GM12891 (cell line): ENCODE results near the gene LRRC75A.

Experiments used
- DNase-seq: peaks from one replicate; pipeline ENCODE4 v3.0.0; 2011; ENCODE audit warnings: low spot score; ENCODE audit not compliant: insufficient read length
- FAIRE-seq: peaks from 2 replicates; lab custom pipeline; 2011; peaks lifted over from hg19 to GRCh38; lab: Jason Lieb, UNC
- PAX5 ChIP-seq: IDR thresholded peaks from 2 replicates; pipeline ENCODE4 v1.6.1; 2011; ENCODE audit warnings: low read length, moderate library complexity, mild to moderate bottlenecking; ENCODE audit not compliant: insufficient read depth, severe bottlenecking
- POLR2A ChIP-seq: IDR thresholded peaks from 2 replicates; pipeline ENCODE4 v1.6.1; 2011; ENCODE audit warnings: low read depth, low read length, control low read depth
- POLR2AphosphoS5 ChIP-seq: IDR thresholded peaks from 2 replicates; pipeline ENCODE4 v1.6.1; 2011; ENCODE audit warnings: low read depth, low read length, control low read depth
- POU2F2 ChIP-seq: IDR thresholded peaks from 2 replicates; pipeline ENCODE4 v1.6.1; 2011; ENCODE audit warnings: low read depth, mild to moderate bottlenecking, control low read depth, low read length, moderate library complexity
- SPI1 ChIP-seq: IDR thresholded peaks from 2 replicates; pipeline ENCODE4 v1.6.1; 2011; ENCODE audit warnings: low read depth, low read length, control low read depth
- TAF1 ChIP-seq: IDR thresholded peaks from 2 replicates; pipeline ENCODE4 v1.6.1; 2011; ENCODE audit warnings: low read depth, low read length, control low read depth

The LRRC75A gene

DNA sequence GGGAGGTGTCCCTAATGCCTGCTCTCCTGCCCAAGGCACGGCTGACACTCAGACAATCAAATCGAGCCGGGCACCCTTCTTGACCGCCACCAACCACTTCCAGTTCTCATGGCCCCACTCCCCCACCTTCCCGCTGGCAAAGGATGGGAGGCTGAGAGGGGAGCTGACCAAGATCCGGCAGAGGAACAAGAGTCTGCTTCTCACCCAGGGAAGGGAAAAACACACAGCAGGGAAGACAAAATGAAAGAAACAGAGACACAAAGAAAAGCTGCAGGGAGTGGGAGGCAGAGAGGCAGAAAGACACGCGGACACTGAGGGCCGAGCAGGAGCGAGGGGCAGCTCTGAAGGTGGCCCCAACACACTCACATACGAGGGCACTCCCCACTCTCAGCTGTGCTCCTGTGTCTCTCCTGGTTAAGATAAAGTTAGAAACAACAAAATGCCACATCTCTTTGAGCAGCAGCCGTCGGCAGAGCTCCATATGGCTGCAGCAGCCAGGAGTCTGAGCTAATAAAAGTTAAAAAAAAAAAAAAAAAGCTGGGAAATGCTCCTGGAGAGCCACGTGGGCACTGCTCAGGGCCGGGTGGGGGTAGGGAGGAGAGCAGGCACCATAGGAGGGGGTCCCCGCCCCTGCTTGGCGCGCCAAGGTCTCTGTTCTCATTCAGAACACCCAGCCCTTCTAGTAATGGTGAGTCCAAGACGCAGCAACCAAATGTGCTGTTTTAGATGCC is 7.4 kb downstream of the LRRC75A start:
- no peak for FAIRE-seq
- DNase-seq, result no peak
- TF ChIP-seq SPI1 (no peak), TAF1 (no peak), POU2F2 (no peak), POLR2A (no peak), POLR2AphosphoS5 (no peak), PAX5 (no peak)

DNA sequence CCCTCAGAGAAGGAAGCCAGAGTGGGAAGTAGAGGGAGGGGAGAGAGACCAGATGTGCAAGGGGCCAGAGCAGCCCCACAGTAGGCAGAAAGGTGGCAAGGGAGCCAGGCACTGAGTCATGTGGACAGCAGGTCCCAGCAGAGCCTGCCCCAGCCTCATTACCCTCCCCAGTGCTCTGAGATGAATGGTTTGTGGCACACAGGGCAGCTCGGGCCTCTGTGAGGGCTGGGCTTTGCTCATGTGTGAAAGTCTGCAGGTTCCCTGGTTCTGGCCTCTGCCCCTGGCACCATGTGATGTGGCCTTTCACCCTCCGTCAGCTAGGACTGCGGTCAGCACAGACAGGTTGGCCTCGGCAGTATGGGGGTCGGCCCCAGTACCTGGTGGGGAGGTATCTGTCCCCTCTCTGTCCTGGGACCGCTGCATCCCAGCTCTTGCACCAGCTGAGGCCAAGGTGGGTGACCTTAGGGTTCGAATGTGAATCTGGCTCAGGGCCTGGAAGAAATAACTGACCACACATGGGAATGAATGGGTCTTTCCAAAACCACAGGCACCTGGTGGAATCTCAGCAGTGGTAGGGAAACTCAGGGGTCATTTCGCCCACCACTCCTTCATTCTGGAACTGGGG is 8.9 kb downstream of the LRRC75A start:
- FAIRE-seq, result no peak
- DNase-seq, result no peak

DNA sequence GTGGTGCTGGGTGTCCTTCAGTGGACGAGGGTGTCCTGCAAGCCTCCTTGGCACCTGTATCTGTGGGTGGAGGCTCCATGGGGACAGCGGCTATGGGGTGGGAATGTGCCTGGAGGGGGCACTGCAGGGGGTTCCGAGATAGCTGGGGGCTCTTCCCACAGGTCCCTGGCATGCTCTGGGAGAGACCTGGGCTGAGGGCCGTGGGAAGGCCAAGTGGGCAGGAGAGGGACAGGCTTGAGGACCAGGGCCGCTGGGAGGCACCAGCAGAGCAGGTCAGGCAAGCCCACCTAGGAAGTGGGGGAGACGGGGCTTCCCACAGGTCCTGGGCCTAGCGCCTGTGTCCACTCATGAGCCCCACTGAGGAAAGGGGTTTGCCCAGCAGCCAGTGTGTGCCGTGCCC is 9.7 kb downstream of the LRRC75A start:
- TF ChIP-seq SPI1 (no peak), POU2F2 (no peak), POLR2AphosphoS5 (no peak), PAX5 (no peak)
- DNase-seq, result no peak
- no peak for FAIRE-seq

More for the DNA sequence above, 8.9 kb downstream of the LRRC75A start:
- TF ChIP-seq POU2F2, result no peak
- TF ChIP-seq POLR2A, result no peak
- TF ChIP-seq SPI1, result no peak
- TF ChIP-seq POLR2AphosphoS5, result no peak
- TF ChIP-seq TAF1, result no peak
- TF ChIP-seq PAX5, result no peak

DNA sequence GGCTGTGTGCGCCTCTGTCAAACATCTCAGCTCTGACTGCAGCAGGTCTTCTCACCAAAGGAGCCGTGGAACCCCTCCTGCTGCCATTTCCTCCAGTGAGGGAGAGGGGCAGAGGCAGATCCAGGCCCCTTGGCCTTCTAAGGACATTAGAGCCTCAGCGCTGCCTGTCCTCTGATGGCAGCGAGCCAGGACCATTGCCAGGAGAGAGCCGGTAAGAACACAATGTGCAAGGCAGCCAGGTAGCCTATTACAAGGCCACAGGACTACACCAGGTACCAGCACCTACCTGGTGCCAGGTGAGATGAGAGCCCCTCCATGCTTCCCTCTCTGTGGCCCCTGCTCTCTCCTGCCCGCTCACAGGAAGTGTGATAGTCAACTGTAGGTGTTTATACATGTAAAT is 11.0 kb downstream of the LRRC75A start:
- DNase-seq (no peak), FAIRE-seq (no peak)
- TF ChIP-seq PAX5 (no peak), TAF1 (no peak), SPI1 (no peak), POU2F2 (no peak), POLR2AphosphoS5 (no peak), POLR2A (no peak)

DNA sequence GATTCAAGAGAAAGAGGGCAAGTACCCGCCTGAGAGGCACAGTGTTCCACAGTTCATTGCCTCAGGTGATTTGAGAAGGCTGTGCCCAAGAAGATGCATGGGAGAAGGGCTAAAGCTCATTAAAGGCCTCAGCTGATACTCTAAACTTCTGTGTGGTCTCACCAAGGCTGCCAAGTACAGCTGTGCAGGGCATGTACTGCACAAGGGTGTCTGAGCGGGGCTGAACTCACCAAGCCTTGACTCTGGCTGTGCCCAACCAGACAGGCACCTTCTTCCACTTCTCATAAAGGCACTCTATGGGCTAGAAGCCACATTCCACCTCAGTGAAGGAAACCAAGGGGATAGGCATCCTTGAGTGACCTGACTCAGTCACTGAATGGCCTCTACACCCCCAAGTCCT is 12.7 kb downstream of the LRRC75A start:
- no peak for TF ChIP-seq PAX5
- DNase-seq, result no peak
- FAIRE-seq, result no peak

DNA sequence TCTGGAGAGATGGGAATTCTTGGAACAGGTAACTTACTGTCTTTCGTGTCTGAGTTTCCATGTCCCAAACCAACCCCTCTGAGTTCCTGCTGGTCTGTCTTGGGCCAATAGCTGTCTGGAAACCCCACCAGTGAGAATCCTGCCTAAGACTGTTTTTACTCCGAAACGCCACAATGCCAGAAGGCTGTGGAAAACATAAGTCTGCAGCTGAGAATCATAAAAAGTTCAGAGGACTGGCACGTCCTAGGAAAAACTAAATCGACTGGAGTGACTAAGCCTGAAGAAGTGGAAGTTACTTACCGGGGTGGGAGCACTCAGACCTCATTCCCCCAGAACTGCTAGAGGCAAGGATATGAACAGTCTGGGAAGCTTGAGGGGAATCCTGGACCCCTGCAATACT is 13.3 kb downstream of the LRRC75A start:
- DNase-seq, result no peak
- TF ChIP-seq POLR2AphosphoS5 (no peak), PAX5 (no peak), SPI1 (no peak), POLR2A (no peak)
- no peak for FAIRE-seq

DNA sequence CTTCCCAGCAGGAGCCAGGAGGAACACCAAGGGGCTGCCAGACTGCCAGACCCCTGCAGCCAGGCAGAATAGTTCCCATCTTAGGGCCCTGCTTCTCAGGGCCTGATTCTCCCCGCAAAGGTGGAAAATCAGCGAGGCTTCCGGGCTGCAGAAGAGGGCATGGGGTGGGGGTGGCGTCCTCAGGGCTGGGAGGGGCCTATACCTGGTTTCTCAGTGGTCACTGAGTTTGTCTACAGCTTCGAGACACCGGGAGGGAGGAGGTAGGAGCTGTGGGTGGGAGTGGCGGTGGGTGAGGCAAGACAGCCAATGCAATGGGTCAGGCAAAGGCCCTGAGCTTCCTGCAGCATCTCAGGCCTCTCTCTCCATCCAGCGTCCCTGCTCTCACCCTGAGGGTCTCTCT is 14.3 kb downstream of the LRRC75A start:
- DNase-seq (no peak), FAIRE-seq (no peak)
- no peak for TF ChIP-seq POLR2AphosphoS5
- no peak for TF ChIP-seq POU2F2
- TF ChIP-seq PAX5, result no peak
- no peak for TF ChIP-seq POLR2A
- TF ChIP-seq TAF1, result no peak
- no peak for TF ChIP-seq SPI1

DNA sequence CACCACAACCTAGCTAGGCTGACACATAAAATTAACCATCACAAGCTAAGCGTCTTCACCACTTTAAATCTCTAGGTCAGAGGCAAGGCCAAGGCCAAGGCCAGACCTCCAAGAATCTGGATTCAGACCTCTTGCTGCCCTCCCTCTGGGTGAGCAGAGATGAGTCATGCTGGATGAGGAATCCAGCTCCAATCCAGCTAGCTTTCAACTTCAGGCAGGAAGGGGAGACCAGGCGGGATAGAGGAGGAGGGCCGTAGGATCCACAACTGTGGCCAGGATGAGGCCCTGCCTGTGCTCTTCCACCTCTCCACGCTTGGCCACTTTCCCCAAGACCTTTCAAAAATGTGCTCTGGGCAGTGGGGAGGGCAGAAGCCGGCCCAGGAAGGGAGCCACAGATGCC is 14.7 kb downstream of the LRRC75A start:
- no peak for FAIRE-seq
- no peak for DNase-seq
- TF ChIP-seq PAX5, result no peak
- TF ChIP-seq TAF1, result no peak
- no peak for TF ChIP-seq POLR2A

DNA sequence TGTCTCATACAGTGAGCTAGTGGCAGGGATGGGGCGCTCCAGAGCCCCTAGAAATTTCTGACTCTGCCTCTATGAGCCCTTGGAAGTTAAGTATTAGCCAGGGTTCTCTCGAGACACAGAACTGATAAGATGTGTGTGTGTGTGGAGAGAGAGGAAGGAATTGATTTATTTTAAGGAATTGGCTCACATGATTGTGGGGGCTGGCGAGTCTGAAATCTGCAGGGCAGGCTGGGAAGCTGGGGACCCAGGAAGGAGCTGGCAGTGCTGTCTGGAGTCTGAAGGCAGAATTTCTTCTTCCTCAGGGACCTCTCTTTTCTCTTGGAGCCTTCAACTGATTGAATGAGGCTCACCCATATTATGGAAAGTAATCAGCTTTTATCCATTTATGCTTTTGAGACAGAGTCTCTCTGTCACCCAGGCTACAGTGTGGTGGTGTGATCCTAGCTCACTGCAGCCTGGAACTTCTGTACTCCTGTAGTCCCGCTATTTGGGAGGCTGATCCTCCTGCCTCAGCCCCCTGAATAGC is 16.8 kb downstream of the LRRC75A start:
- DNase-seq, result no peak
- no peak for FAIRE-seq
- TF ChIP-seq PAX5 (no peak), POLR2AphosphoS5 (no peak), SPI1 (no peak), POLR2A (no peak), POU2F2 (no peak), TAF1 (no peak)

DNA sequence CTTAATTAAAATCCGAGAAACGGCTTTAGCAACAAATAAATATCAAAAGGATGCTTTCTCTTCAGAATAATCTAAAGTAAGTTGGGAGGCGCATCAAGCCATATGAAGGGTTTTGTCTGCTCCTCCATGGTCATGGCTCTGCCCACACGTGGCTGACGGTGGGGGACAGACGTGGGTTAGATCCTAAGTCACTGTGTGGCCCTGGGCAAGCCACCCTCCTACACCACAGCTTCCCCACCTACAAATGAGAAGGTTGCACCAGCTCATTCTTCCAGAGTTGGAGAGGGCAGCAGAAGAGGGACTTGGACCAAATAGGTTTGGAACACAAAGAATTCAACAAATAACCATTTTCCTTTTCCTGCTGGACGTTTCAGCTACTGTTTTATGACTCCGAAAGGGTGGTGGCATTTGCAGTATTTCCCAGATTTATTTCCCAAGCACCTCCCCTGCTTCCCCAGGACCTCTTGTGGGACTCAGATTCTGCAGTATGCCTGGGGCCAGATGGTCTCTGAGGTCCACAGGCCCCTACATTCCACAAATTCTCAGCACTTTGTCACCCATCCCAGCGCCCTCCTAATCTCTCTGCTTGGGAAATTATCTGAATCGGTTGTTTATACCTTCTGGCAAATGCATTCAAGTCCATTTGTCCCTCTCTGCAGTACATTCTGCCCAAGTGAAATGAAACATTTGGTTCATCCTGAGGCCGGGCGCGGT is 17.8 kb downstream of the LRRC75A start:
- TF ChIP-seq TAF1, result no peak
- no peak for TF ChIP-seq POLR2AphosphoS5
- no peak for TF ChIP-seq POU2F2
- no peak for TF ChIP-seq SPI1
- TF ChIP-seq POLR2A, result no peak
- TF ChIP-seq PAX5, result no peak
- FAIRE-seq (no peak), DNase-seq (no peak)
